Immature natural killer cell (primary cell): ENCODE results near the gene KLHL11. TPM values are rescaled to one million over a fixed set of nuclear protein-coding genes. Genes with fewer than 3 reads are reported as not detected.
A peak's percentile ranks its signal among the peaks of the same experiment; 100 is the strongest.

ENCODE experiments used
- DNase-seq, 3 donors: peaks; one replicate each; pipeline ENCODE4 v3.0.0; 2022; ENCODE audit warnings: mixed read lengths in 1 of 3
- H3K27ac Mint-ChIP-seq, 6 donors: one replicate each; pipeline ENCODE4 v1.8.0; 2020; ENCODE audit warnings: mixed read lengths in 6 of 6, mild to moderate bottlenecking in 5 of 6, inconsistent platforms in 4 of 6, moderate library complexity in 3 of 6
- H3K27me3 Mint-ChIP-seq, 3 donors: one replicate each; pipeline ENCODE4 v1.8.0; 2020 to 2021; ENCODE audit warnings: low read depth in 3 of 3, mild to moderate bottlenecking in 3 of 3, mixed read lengths in 3 of 3, moderate library complexity in 3 of 3, inconsistent platforms in 1 of 3
- H3K36me3 Mint-ChIP-seq, 3 donors: one replicate each; pipeline ENCODE4 v1.8.0; 2020; ENCODE audit warnings: mixed read lengths in 3 of 3, inconsistent platforms in 2 of 3, mild to moderate bottlenecking in 2 of 3
- H3K4me1 Mint-ChIP-seq, 2 donors: one replicate each; pipeline ENCODE4 v1.8.0; 2020; ENCODE audit warnings: inconsistent platforms in 2 of 2, mild to moderate bottlenecking in 2 of 2, mixed read lengths in 2 of 2, moderate library complexity in 1 of 2
- H3K4me3 Mint-ChIP-seq, 5 donors: one replicate each; pipeline ENCODE4 v1.8.0; 2020; ENCODE audit warnings: mild to moderate bottlenecking in 5 of 5, mixed read lengths in 5 of 5, inconsistent platforms in 3 of 5, moderate library complexity in 3 of 5
- H3K9me3 Mint-ChIP-seq, 6 donors: one replicate each; pipeline ENCODE4 v1.8.0; 2020; ENCODE audit warnings: mild to moderate bottlenecking in 6 of 6, mixed read lengths in 6 of 6, inconsistent platforms in 4 of 6, moderate library complexity in 3 of 6
- polyA plus RNA-seq, 3 donors: library from polyadenylated mRNA; unstranded; fragments of 300-500 nt; fragmentation: Illumina TruSeq; gene quantifications; one replicate each; pipeline ENCODE4 v1.2.3, GENCODE V29; 2021

Gene KLHL11
- polyA plus RNA-seq, 3 donors from 2014 or later, result 5.9 to 6.4 (median 5.9) TPM

GRCh38 chr17:41822216-41823140, 42.7 kb downstream of the KLHL11 start:
- H3K4me3 Mint-ChIP-seq, result no peak overlapping the region
- no peak for DNase-seq
- H3K36me3 Mint-ChIP-seq, result peaks cover 0 to 3% (median 0%) of the 10 kb centered on the region in 3 donors
- H3K4me1 Mint-ChIP-seq, result no peaks in the 10 kb centered on the region
- H3K27ac Mint-ChIP-seq, result no peak overlapping the region
- H3K27me3 Mint-ChIP-seq, result peaks cover 0 to 2% (median 1%) of the 10 kb centered on the region in 3 donors
- H3K9me3 Mint-ChIP-seq, result no peaks in the 10 kb centered on the region

GRCh38 chr17:41821776-41822175, 43.4 kb downstream of the KLHL11 start:
- H3K9me3 Mint-ChIP-seq, result no peaks in the 10 kb centered on the region
- no peak overlapping the region for H3K27ac Mint-ChIP-seq
- no peak overlapping the region for H3K4me3 Mint-ChIP-seq
- peaks cover 0 to 2% (median 1%) of the 10 kb centered on the region in 3 donors for H3K27me3 Mint-ChIP-seq
- H3K4me1 Mint-ChIP-seq, result no peaks in the 10 kb centered on the region
- no peak for DNase-seq
- peaks cover 0 to 3% (median 0%) of the 10 kb centered on the region in 3 donors for H3K36me3 Mint-ChIP-seq

- Mint-ChIP-seq H3K4me1 (peaks cover 5 to 10% of the 10 kb centered on the region in 2 donors), H3K27ac (no peak overlapping the region), H3K27me3 (peaks cover 0 to 4% (median 2%) of the 10 kb centered on the region in 3 donors), H3K4me3 (no peak overlapping the region), H3K36me3 (no peaks in the 10 kb centered on the region), H3K9me3 (no peaks in the 10 kb centered on the region)
- no peak for DNase-seq
Observed at GRCh38 chr17:41818024-41818423, 47.2 kb downstream of the KLHL11 start.

GRCh38 chr17:41816637-41817320, 48.4 kb downstream of the KLHL11 start:
- Mint-ChIP-seq H3K27ac (no peak overlapping the region), H3K9me3 (no peaks in the 10 kb centered on the region), H3K4me3 (no peak overlapping the region), H3K4me1 (peaks cover 13 to 17% of the 10 kb centered on the region in 2 donors), H3K27me3 (peaks cover 2 to 5% (median 4%) of the 10 kb centered on the region in 3 donors), H3K36me3 (no peaks in the 10 kb centered on the region)
- no peak for DNase-seq

GRCh38 chr17:41814195-41814594, 51.0 kb downstream of the KLHL11 start:
- no peak for DNase-seq
- peak overlapping the region in 2 of 5 donors; percentile 72 to 73 for H3K4me3 Mint-ChIP-seq
- no peaks in the 10 kb centered on the region for H3K9me3 Mint-ChIP-seq
- peaks cover 29 to 33% of the 10 kb centered on the region in 2 donors for H3K4me1 Mint-ChIP-seq
- peak overlapping the region in 2 of 6 donors; percentile 16 to 31 for H3K27ac Mint-ChIP-seq
- H3K36me3 Mint-ChIP-seq, result no peaks in the 10 kb centered on the region
- peaks cover 2 to 5% (median 4%) of the 10 kb centered on the region in 3 donors for H3K27me3 Mint-ChIP-seq

- Mint-ChIP-seq H3K36me3 (no peaks in the 10 kb centered on the region), H3K4me3 (peak overlapping the region; percentile 43 to 74 (median 72)), H3K27me3 (peaks cover 2 to 5% (median 4%) of the 10 kb centered on the region in 3 donors), H3K4me1 (peaks cover 31 to 33% of the 10 kb centered on the region in 2 donors), H3K27ac (peak overlapping the region in 2 of 6 donors; percentile 16 to 50), H3K9me3 (no peaks in the 10 kb centered on the region)
- no peak for DNase-seq
Observed at GRCh38 chr17:41813699-41814124, 51.5 kb downstream of the KLHL11 start.

- H3K27me3 Mint-ChIP-seq, result peaks cover 2 to 5% (median 4%) of the 10 kb centered on the region in 3 donors
- H3K27ac Mint-ChIP-seq, result peak overlapping the region in 3 of 6 donors; percentile 13 to 71 (median 15)
- H3K9me3 Mint-ChIP-seq, result no peaks in the 10 kb centered on the region
- no peaks in the 10 kb centered on the region for H3K36me3 Mint-ChIP-seq
- peaks cover 31 to 33% of the 10 kb centered on the region in 2 donors for H3K4me1 Mint-ChIP-seq
- no peak for DNase-seq
- H3K4me3 Mint-ChIP-seq, result peak overlapping the region; percentile 64 to 74 (median 72)
Observed at GRCh38 chr17:41813152-41813680, 52.0 kb downstream of the KLHL11 start.

- H3K27ac Mint-ChIP-seq, result peak within 1 kb of the TSS; percentile 58 to 83 (median 74)
- no peaks in the 10 kb centered on the region for H3K36me3 Mint-ChIP-seq
- no peaks in the 10 kb centered on the region for H3K9me3 Mint-ChIP-seq
- peak; percentile 52 to 60 (median 58) for DNase-seq
- peaks cover 31 to 33% of the 10 kb centered on the region in 2 donors for H3K4me1 Mint-ChIP-seq
- H3K4me3 Mint-ChIP-seq, result peak within 1 kb of the TSS; percentile 93 to 99 (median 96)
- H3K27me3 Mint-ChIP-seq, result peaks cover 2 to 5% (median 4%) of the 10 kb centered on the region in 3 donors
Observed at GRCh38 chr17:41812381-41813151, 52.7 kb downstream of the KLHL11 start, which contains the start of gene FKBP10. Gene FKBP10 (plus strand): TSS chr17:41813004. CDS start chr17:41813035, 31 bp downstream.

GRCh38 chr17:41811549-41812380, 53.5 kb downstream of the KLHL11 start, which contains the start of gene P3H4:
Gene P3H4 (minus strand): TSS chr17:41811949. CDS start chr17:41811915, 34 bp downstream.
- peak within 1 kb of the TSS; percentile 58 to 86 (median 74) for H3K27ac Mint-ChIP-seq
- DNase-seq, result peak; percentile 78 to 81 (median 79)
- H3K27me3 Mint-ChIP-seq, result peaks cover 2 to 6% (median 5%) of the 10 kb centered on the region in 3 donors
- no peaks in the 10 kb centered on the region for H3K9me3 Mint-ChIP-seq
- H3K4me1 Mint-ChIP-seq, result peaks cover 31 to 33% of the 10 kb centered on the region in 2 donors
- no peaks in the 10 kb centered on the region for H3K36me3 Mint-ChIP-seq
- peak within 1 kb of the TSS; percentile 93 to 99 (median 96) for H3K4me3 Mint-ChIP-seq

- Mint-ChIP-seq H3K36me3 (peaks cover 0 to 3% (median 0%) of the 10 kb centered on the region in 3 donors), H3K4me1 (peaks cover 31 to 33% of the 10 kb centered on the region in 2 donors), H3K27me3 (peaks cover 2 to 6% (median 5%) of the 10 kb centered on the region in 3 donors), H3K27ac (peak overlapping the region in 1 of 6 donors; percentile 53), H3K9me3 (no peaks in the 10 kb centered on the region), H3K4me3 (peak overlapping the region; percentile 72 to 97 (median 77))
- no peak for DNase-seq
Observed at GRCh38 chr17:41810659-41811548, 54.3 kb downstream of the KLHL11 start.

GRCh38 chr17:41806685-41807445, 58.4 kb downstream of the KLHL11 start:
- H3K36me3 Mint-ChIP-seq, result peaks cover 0 to 3% (median 0%) of the 10 kb centered on the region in 3 donors
- H3K4me3 Mint-ChIP-seq, result no peak overlapping the region
- no peaks in the 10 kb centered on the region for H3K9me3 Mint-ChIP-seq
- H3K27ac Mint-ChIP-seq, result no peak overlapping the region
- DNase-seq, result no peak
- peaks cover 16 to 17% of the 10 kb centered on the region in 2 donors for H3K4me1 Mint-ChIP-seq
- H3K27me3 Mint-ChIP-seq, result peaks cover 0 to 2% (median 2%) of the 10 kb centered on the region in 3 donors
